B cell (primary cell): ENCODE data around the gene MAP3K13. TPM values are rescaled to one million over a fixed set of nuclear protein-coding genes. Genes with fewer than 3 reads are reported as not detected.

Source experiments
- ATAC-seq: fragments of 200-7000 bp; cut with Tn5 transposase; one replicate; pipeline ENCODE4 v1.10.0; 2021; ENCODE audit warnings: low read depth, mild to moderate bottlenecking, moderate number of reproducible peaks, moderate library complexity
- CTCF ChIA-PET: fragments of 350-600 bp; sonication (Branson Sonifier 250); formaldehyde crosslinking; loops from one replicate; lab custom pipeline; 2021; ENCODE audit warnings: antibody characterized with exemption, inconsistent platforms; lab: Charles Lee
- POLR2A ChIA-PET: fragments of 350-600 bp; sonication (Branson Sonifier 250); formaldehyde crosslinking; loops from one replicate; lab custom pipeline; 2021; ENCODE audit warnings: antibody characterized with exemption; lab: Charles Lee
- DNase-seq: peaks from one replicate; pipeline ENCODE4 v3.0.0; 2013
- H2AFZ ChIP-seq: 2 replicates; pipeline ENCODE4 v1.6.1; 2012; ENCODE audit warnings: mild to moderate bottlenecking, low read depth, low read length; ENCODE audit not compliant: insufficient read depth, poor library complexity, severe bottlenecking
- H3K27ac ChIP-seq, 2 donors: 1 replicate in 1 of 2; 2 replicates in 1 of 2; pipeline ENCODE4 v1.5.1; 2012 to 2013; ENCODE audit warnings: low read length in 2 of 2, mild to moderate bottlenecking in 2 of 2, moderate library complexity in 1 of 2
- H3K27me3 ChIP-seq, 4 experiments: fragments of 200-600 bp in 1 of 4; sonication (generic) in 1 of 4; replicated peaks in 1 of 4; 1 replicate in 2 of 4; 2 replicates in 2 of 4; pipeline versions ENCODE4 v1.6.1 to v1.7.0; 2013 to 2016; ENCODE audit warnings: low read length in 3 of 4, mild to moderate bottlenecking in 2 of 4, mixed read lengths in 1 of 4, moderate library complexity in 1 of 4; ENCODE audit not compliant: insufficient read depth in 4 of 4, control insufficient read depth in 3 of 4; ENCODE audit errors: control extremely low read depth in 1 of 4
- H3K36me3 ChIP-seq, 2 experiments: replicated peaks in 1 of 2; 1 replicate in 1 of 2; 2 replicates in 1 of 2; pipeline versions ENCODE4 v1.6.1 to v1.7.1; 2013; ENCODE audit warnings: low read length in 1 of 2; ENCODE audit not compliant: insufficient read depth in 2 of 2, control insufficient read depth in 1 of 2; ENCODE audit errors: control extremely low read depth in 1 of 2, extremely low read depth in 1 of 2
- H3K4me1 ChIP-seq, 2 donors: fragments of 200-600 bp in 1 of 2; sonication (generic) in 1 of 2; 1 replicate in 1 of 2; 2 replicates in 1 of 2; pipeline versions ENCODE4 v1.5.1 to v1.6.1; 2013 to 2017; ENCODE audit warnings: low read length in 2 of 2; ENCODE audit not compliant: control insufficient read depth in 2 of 2, insufficient read depth in 2 of 2
- H3K4me2 ChIP-seq: replicated peaks from 2 replicates; pipeline ENCODE3; 2012; ENCODE audit warnings: mild to moderate bottlenecking, low read depth, low read length; ENCODE audit not compliant: poor library complexity, severe bottlenecking
- H3K4me3 ChIP-seq, 5 experiments: fragments of 200-600 bp in 1 of 5; sonication (generic) in 1 of 5; 1 replicate in 3 of 5; 2 replicates in 2 of 5; pipeline versions ENCODE4 v1.5.1 to v1.7.0; 2011 to 2016; ENCODE audit warnings: low read length in 4 of 5, mild to moderate bottlenecking in 4 of 5, low read depth in 2 of 5, control low read depth in 1 of 5, moderate library complexity in 1 of 5; ENCODE audit not compliant: insufficient read depth in 1 of 5; ENCODE audit errors: control extremely low read depth in 1 of 5, extremely low read depth in 1 of 5
- H3K79me2 ChIP-seq: fragments of 200-600 bp; sonication (generic); one replicate; pipeline ENCODE4 v1.6.0; 2016; ENCODE audit warnings: low read length; ENCODE audit not compliant: control insufficient read depth, insufficient read depth
- H3K9ac ChIP-seq: fragments of 200-600 bp; sonication (generic); 2 replicates; pipeline ENCODE4 v1.6.1; 2017; ENCODE audit warnings: mild to moderate bottlenecking, low read length, moderate library complexity
- H3K9me3 ChIP-seq, 3 donors: one replicate each; pipeline versions ENCODE4 v1.6.1 to v1.7.1; 2013; ENCODE audit warnings: low read length in 2 of 3; ENCODE audit not compliant: control insufficient read depth in 2 of 3, insufficient read depth in 1 of 3; ENCODE audit errors: control extremely low read depth in 1 of 3
- H4K20me1 ChIP-seq: 2 replicates; pipeline ENCODE4 v1.6.0; 2012; ENCODE audit warnings: mild to moderate bottlenecking, low read length; ENCODE audit not compliant: insufficient read depth, control insufficient read depth, poor library complexity, severe bottlenecking
- H3K27ac Mint-ChIP-seq: one replicate; pipeline ENCODE4 v1.8.0; 2021; ENCODE audit warnings: mixed read lengths
- H3K27me3 Mint-ChIP-seq: one replicate; pipeline ENCODE4 v1.8.0; 2021; ENCODE audit warnings: mixed read lengths
- H3K4me1 Mint-ChIP-seq: one replicate; pipeline ENCODE4 v1.8.0; 2021; ENCODE audit warnings: mixed read lengths
- H3K4me3 Mint-ChIP-seq: one replicate; pipeline ENCODE4 v1.8.0; 2021; ENCODE audit warnings: mixed read lengths
- H3K9me3 Mint-ChIP-seq: one replicate; pipeline ENCODE4 v1.8.0; 2022; ENCODE audit warnings: mixed read lengths; ENCODE audit not compliant: insufficient read depth
- CTCF ChIP-seq: fragments of 200-600 bp; IDR thresholded peaks from one replicate; pipeline ENCODE4 v1.8.0; 2022; ENCODE audit warnings: antibody characterized with exemption, mild to moderate bottlenecking
- EZH2 ChIP-seq: IDR thresholded peaks from 2 replicates; pipeline ENCODE4 v1.6.1; 2012; ENCODE audit warnings: borderline replicate concordance, low read depth, mild to moderate bottlenecking, moderate library complexity, low read length; ENCODE audit not compliant: insufficient read depth, poor library complexity, severe bottlenecking
- WGBS: methylation state at CpG from one replicate; pipeline ENCODE4 v1.1.5; 2013; ENCODE audit warnings: missing lambda C conversion rate; ENCODE audit not compliant: insufficient coverage; 5-methylcytosine and 5-hydroxymethylcytosine counted together
- intact Hi-C: fragments of 100-400 bp; cut with micrococcal nuclease; formaldehyde crosslinking; loops from one replicate; pipeline ENCODE4 v1.10.0; 2022
- polyA plus RNA-seq: library from polyadenylated mRNA; depleted of rRNA; stranded (reverse); fragments of >200 nt; gene quantifications from 2 replicates; pipeline ENCODE4 v1.2.3, GENCODE V29; 2012
- total RNA-seq, 2 donors: library from RNA; stranded (reverse); fragments of 120-200 nt in 1 of 2; gene quantifications; 1 replicate in 1 of 2; 2 replicates in 1 of 2; pipeline versions ENCODE4 v1.2.3 to v1.2.4, GENCODE V29; 2013 to 2022

MAP3K13 gene
- total and polyA plus RNA-seq, 2 donors (not counting 1 experiment from before 2014, with no cell fraction given): 5.7 to 9.2 TPM

GRCh38 chr3:185490241-185490640, 127.3 kb downstream of the MAP3K13 start:
- ATAC-seq: no peak
- Histone ChIP-seq H3K36me3 (peaks cover 4 to 34% of the 10 kb centered on the region in 2 experiments), H3K27ac (no peak overlapping the region), H3K4me3 (no peak overlapping the region), H4K20me1 (no peaks in the 10 kb centered on the region), H3K9ac (no peak overlapping the region), H3K9me3 (no peaks in the 10 kb centered on the region), H3K79me2 (peaks cover 5% of the 10 kb centered on the region), H3K4me2 (no peak overlapping the region), H3K27me3 (no peaks in the 10 kb centered on the region), H2AFZ (no peak overlapping the region), H3K4me1 (no peaks in the 10 kb centered on the region)
- TF ChIP-seq CTCF (no peak), EZH2 (no peak)
- no peak overlapping the region for H3K27ac Mint-ChIP-seq
- H3K4me1 Mint-ChIP-seq: no peaks in the 10 kb centered on the region
- no peak overlapping the region for H3K4me3 Mint-ChIP-seq
- ChIA-PET CTCF (no interaction called here), POLR2A (no interaction called here)
- DNase-seq: no peak
- no peaks in the 10 kb centered on the region for H3K27me3 Mint-ChIP-seq
- intact Hi-C loops: no loop called here
- H3K9me3 Mint-ChIP-seq: no peaks in the 10 kb centered on the region
- WGBS: 100% methylated on average over 2 of the region's 4 CpGs

GRCh38 chr3:185498503-185499396, 135.8 kb downstream of the MAP3K13 start, which contains the start of gene TMEM41A:
Gene TMEM41A, minus strand, starts transcription at chr3:185499035. Its CDS starts 74 bp downstream, at chr3:185498961.
- intact Hi-C loops: loop anchor here (1.0 kb wide), 1 partner anchor 88 kb away; the partner anchor contains the start of gene SENP2
- Mint-ChIP-seq H3K4me1 (peaks cover 18% of the 10 kb centered on the region), H3K27me3 (peaks cover 7% of the 10 kb centered on the region), H3K4me3 (peak within 1 kb of the TSS; percentile 96), H3K9me3 (no peaks in the 10 kb centered on the region), H3K27ac (peak within 1 kb of the TSS; percentile 86)
- ATAC-seq (peak; percentile 98), DNase-seq (peak; percentile 89)
- peaks cover 2 to 26% of the 10 kb centered on the region in 2 experiments for H3K36me3 ChIP-seq
- H4K20me1 ChIP-seq: peaks cover 7% of the 10 kb centered on the region
- H3K4me2 ChIP-seq: peak within 1 kb of the TSS; percentile 89
- peak within 1 kb of the TSS; percentile 41 to 98 (median 93) for H3K4me3 ChIP-seq
- peak within 1 kb of the TSS; percentile 90 for H3K9ac ChIP-seq
- TF ChIP-seq EZH2 (no peak), CTCF (no peak)
- ChIA-PET CTCF (no interaction called here), POLR2A (interaction anchor here (1.5 kb wide), 1 partner anchor 87 kb away, joined by 5 read pairs; the partner anchor contains the start of gene SENP2)
- WGBS: 2% methylated on average over 82 of the region's 82 CpGs
- peak within 1 kb of the TSS; percentile 54 to 73 for H3K27ac ChIP-seq
- peaks cover 16% of the 10 kb centered on the region for H3K79me2 ChIP-seq
- peak within 1 kb of the TSS; percentile 100 for H2AFZ ChIP-seq
- no peaks in the 10 kb centered on the region for H3K27me3 ChIP-seq
- H3K4me1 ChIP-seq: peaks cover 9 to 19% of the 10 kb centered on the region in 2 donors
- peaks cover 0 to 3% (median 0%) of the 10 kb centered on the region in 3 donors for H3K9me3 ChIP-seq
